Activated CD4-positive, alpha-beta T cell treated with anti-CD3 and anti-CD28 coated beads for 1 hour (primary cell): ENCODE data around the gene PAK1IP1.
A peak's percentile ranks its signal among the peaks of the same experiment; 100 is the strongest.
"Not testable (repeated sequence)": the region's sequence is repeated elsewhere in the genome, so short reads cannot be mapped to it uniquely, and the experiment has no call there.

ENCODE experiments used
- DNase-seq: peaks from one replicate; pipeline ENCODE4 v3.0.0-alpha.2; 2020

Gene PAK1IP1

DNA sequence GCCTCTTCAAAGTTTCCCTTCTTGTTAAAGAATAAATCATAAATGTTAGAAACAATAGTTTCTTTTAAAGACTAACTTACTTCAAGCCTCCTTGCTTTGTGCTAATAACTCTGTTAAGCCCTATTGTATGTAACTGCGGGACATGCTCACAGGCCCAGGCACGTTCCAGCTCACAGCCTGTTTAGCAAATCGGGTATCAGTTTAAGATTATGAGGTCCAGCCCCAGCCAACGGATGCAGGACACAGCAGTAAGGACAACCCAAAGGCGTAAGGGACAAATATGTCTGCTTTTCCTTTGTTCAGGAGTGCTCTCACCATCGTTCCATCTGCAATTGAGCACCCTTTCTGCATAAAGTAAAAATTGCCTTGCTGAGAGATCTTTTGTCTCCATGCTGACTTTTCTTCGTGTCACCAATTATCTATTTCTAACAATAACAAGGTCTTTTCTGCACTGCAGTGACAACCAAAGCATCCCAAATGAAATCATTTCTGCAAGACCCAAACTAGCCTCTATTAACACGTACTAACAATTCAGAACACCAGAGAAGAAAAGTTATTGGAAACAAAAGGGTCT is 1.7 kb upstream of the PAK1IP1 start:
- DNase-seq, result no peak

DNA sequence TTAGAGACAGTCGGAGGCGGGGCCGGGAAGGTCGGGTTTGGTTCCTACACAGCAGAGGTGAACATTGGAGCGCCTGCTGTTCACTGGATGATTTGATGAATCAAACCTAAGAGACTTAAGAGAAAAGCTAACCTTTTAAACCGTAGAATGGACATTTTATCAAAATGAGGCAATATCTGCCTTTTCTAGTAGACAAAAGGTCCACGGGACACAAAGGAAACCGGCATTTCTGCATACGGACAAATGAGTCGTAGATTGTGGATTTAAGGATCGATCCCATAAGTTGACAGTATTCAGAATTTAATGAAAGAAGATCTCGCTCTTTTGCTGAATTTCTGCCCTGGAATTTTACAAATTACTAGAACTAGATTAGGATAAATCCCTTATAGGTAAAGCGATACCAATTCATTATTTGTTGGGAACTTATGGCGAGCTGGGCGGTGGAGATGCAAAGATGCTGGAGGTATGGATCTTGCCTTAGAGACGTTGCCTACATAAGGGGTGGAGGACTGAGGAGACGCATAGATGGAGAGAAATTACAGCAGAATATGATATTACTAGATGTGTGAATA is 400 bp downstream of the PAK1IP1 start:
- no peak for DNase-seq

DNA sequence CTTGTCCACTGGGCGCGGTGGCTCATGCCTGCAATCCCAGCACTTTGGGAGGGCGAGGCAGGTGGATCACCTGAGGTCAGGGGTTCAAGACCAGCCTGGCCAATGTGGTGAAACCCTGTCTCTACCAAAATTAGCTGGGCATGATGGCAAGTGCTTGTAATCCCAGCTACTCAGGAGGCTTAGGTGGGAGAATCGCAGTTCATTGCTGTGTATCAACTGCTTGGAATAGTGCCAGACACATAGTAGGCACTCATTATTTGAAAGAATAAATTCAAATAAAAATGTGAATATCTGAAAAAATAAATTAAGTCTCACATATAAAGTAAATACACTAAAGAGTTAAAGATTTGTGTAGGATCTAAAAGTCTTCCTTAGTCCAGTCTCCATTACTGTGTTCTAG is 1.9 kb downstream of the PAK1IP1 start:
- DNase-seq, result no peak

DNA sequence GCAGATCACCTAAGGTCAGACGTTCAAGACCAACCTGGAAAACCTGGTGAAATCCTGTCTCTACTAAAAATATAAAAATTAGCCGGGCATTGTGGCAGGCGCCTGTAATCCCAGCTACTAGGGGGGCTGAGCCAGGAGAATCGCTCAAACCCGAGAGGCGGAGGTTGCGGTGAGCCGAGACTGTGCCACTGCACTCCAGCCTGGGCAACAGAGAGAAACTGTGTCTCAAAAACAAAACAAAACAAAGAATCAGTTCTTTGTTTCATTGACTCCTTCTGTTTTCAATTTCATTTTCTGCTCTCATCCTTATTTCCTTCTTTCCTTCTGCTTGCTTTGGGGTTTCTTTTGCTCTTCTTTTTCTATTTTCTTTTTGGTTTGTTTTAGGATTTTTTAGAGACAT is 19.2 kb downstream of the PAK1IP1 start:
- no peak for DNase-seq

DNA sequence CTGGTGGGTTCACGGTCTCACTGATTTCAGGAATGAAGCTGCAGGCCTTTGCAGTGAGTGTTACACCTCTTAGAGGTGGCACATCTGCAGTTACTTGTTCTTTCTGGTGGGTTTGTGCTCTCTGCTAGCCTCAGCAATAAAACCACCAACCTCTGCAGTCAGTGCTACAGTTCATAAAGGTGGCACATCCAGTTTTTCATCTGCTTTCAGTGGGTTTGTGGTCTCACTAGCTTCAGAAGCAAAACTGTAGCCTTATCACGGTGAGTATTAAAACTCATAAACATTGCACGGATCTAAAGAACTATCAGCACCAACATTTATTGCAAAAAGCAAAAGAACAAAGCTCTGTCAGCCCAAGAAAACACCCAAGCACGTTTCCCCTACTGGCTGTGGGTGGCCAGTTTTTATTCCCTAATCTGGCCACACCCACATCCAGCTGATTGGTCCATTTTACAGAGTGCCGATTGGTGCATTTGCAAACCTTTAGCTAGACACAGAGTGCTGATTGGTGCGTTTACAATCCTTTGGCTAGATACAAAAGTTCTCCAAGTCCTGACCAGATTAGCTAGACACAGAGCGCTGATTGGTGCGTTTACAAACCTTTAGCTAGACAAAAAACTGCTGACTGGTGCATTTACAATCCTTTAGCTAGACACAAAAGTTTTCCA is 24.7 kb downstream of the PAK1IP1 start:
- no peak for DNase-seq

DNA sequence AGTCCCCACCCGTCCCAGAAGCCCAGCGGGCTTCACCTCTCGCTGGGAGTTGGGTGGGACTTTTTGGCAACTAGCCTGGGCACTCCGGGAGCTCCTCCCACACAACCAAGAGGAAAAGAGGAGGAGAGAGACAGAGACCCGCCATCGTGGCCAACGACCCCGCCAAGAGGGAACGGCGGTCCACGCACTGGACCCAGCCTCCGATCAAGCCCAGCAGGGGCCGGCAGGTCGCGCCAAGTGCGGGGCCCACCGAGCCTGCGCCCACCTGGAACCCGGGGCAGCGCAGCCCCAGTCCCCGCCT is 25.1 kb downstream of the PAK1IP1 start:
- no peak for DNase-seq

DNA sequence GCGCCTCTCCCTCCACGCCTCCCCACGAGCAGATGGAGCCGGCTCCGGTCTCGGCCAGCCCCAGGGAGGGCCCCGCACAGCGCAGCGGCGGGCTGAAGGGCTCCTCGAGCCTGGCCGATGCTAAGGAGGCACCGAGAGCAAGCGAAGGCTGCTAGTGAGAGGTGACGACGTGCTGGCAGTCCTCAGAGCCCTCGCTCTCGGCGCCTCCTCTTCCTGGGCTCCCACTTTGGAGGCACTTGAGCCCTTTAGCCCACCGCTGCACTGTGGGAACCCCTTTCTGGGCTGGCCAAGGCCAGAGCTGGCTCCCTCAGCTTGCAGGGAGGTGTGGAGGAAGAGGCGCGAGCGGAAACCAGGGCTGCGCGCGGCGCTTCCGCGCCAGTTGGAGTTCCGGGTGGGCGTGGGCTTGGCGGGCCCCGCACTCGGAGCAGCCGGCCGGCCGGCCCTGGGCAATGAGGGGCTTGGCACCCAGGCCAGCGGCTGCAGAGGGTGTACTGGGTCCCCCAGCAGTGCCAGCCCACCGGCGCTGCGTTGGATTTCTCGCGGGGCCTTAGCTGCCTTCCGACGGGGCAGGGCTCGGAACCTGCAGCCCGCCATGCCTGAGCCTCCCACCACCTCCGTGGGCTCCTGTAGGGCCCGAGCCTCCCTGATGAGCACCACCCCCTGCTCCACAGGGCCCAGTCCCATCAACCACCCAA is 25.6 kb downstream of the PAK1IP1 start:
- peak; percentile 29 for DNase-seq

DNA sequence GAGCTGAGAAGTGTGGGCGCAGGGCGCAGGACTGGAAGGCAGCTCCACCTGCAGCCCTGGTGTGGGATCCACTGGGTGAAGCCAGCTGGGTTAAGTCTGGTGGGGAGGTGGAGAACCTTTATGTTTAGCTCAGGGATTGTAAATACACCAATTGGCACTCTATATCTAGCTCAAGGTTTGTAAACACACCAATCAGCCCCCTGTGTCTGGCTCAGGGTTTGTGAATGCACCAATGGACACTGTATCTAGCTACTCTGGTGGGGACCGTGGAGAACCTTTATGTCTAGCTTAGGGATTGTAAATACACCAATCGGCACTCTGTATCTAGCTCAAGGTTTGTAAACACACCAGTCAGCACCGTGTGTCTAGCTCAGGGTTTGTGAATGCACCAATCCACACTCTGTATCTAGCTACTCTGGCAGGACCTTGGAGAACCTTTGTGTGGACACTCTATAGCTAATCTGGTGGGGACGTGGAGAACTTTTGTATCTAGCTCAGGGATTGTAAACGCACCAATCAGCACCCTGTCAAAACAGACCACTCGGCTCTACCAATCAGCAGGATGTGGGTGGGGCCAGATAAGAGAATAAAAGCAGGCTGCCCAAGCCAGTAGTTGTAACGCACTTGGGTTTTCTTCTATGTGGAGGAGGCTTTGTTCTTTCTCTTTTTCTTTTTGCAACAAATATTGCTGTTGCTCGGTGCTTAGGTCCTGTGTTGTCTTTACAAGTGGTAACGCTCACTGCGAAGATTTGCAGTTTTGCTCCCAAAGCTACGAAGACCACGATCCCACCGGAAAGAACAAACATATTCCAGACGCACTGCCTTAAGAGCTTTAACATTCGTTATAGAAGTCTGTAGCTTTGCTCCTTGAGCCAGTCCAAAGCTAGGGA is 26.4 kb downstream of the PAK1IP1 start:
- DNase-seq, result not testable (repeated sequence)

DNA sequence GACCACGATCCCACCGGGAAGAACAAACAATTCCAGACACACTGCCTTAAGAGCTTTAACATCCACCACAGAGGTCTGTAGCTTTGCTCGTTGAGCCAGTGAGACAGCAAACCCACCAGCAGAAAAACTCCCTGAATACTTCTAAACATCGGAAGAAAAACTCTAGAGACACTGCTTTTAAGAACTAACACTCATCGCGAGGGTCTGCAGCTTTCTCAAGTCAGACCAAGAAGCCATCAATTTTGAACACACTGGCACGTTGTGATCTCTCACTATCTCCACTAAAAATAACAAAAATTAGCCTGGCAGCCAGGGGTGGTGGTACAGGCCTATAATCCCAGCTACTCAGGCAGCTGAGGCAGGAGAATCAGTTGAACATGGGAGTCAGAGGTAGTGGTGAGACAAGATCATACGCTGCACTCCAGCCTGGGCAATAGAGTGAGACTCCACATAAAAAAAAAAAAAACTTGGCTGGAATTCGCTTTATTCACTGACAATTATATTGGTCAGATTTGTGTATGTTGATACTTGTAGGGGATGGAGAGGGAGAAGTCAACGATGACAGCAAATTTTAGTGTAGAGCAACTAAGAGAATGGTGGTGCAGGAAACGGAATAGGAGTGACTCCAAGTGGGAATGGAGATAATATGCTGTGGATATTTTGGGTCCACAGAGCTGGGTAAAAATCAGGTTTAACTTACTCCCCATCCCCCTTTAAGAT is 27.2 kb downstream of the PAK1IP1 start:
- no peak for DNase-seq

DNA sequence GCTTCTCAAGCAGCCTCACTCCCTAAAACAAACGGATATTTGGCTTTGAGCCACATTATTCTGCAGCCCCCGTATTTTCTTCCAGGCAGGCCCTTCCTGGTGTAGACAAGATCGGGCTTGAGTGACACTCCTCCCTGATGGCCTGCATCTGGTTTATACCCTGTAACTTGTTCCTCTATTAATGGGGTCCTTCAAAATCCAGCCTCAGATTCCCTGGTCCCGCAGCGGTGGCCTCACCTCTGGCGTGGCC is 27.7 kb downstream of the PAK1IP1 start:
- no peak for DNase-seq

DNA sequence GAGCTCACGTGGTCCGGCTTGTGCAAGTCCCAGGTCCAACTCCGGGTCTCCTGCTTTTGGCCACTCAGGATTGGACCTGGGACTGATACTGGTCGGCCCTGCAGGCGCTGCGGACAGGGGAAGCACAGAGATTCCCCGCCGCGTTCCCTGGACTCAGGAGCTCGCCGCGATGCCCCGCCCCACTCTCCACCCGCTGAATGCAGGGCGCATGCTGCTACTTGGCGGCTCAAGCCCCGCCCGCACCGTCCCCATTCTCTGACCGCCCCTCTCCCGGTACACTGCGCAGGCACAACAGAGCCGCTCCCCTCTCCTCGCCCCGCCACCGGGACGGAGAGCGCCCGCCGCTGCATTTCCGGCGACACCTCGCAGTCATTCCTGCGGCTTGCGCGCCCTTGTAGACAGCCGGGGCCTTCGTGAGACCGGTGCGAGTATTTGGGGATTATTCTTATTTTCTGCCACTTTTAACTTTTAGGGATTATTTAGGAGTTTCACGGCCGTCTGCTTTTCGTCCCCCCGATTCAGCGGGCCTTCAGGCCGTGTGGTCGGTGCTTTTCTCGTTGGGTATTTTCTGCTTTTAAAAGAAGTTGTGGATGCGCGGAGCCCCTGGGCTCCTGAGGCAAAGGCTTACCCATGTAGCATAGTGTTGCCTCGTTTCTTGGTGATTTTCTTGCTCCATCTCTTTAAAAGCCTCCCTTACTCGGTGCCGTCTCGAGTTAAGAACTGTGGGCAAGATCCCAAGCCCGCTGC is 28.2 kb downstream of the PAK1IP1 start, which contains the start of gene TMEM14C:
TSS of gene TMEM14C (plus strand) at position 251 of the 747 bp plus-strand sequence. CDS start 1,544 bp downstream, outside the sequence.
- DNase-seq, result peak; percentile 64

DNA sequence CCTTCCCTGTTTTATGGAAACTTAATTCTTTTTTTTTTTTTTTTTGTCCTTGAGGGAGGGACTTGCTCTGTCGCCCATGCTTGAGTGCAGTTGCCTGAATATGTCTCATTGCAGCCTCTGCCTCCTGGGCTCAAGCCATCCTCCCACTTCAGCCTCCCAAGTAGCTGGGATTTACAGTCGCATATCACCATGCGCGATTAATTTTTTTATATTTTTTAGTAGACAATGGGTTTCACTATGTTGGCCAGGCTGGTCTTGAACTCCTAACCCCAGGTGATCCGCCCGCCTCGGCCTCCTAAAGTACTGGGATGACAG is 28.8 kb downstream of the PAK1IP1 start:
- no peak for DNase-seq

DNA sequence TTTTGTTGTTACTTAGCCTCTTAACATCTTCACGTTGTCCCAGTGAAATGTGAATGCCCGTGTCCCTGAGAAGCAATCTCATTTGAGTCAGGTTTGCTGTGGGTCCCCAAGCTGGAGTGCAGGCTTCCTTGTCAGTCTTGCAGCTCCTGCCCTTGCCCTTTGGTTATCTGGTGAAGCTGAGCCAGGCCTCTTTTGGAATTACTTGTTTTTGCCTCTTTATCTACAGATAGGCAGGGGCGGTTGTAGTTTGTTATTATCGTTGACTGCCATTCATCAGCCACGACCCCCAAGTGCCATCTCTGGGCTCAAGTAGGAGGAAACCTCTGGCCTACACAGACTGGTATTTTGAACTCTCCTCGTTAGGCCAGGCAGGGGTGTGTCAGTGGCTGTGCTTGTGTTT is 30.3 kb downstream of the PAK1IP1 start:
- DNase-seq, result no peak

DNA sequence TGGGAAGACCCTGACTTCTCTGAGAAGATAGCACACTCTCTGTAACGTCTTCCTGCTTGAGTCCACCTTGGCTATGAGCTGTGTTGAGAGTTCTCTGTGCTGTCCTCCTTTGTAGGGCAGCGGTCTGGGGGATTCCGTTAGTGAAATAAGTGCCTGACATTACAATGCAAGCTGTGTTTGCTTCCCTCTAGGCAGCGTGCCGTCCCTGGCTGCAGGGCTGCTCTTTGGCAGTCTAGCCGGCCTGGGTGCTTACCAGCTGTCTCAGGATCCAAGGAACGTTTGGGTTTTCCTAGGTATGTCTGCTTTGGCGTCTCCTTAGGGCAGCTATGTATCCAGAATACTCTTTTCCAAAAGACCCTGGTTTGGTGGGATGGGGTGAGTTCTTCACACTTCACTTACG is 30.9 kb downstream of the PAK1IP1 start:
- DNase-seq, result no peak

DNA sequence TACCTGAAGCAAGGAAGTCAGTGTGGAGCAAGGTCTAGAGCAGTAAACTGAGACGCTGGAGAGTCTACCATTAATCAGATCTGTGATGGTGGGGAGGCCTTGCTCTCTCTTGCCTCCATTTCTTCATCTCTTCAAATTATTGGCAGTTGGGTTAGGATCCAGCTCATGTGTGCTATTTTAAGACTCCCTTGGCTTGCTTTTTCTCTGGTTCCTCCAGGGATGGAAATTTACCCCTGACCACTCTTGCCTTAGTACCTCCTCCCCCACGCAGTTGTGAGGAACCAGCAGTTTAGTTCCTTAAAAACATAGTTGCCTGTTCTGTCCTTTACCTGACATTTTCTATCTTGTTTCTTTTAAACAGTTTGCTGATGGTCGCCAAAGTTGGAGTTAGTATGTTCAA is 35.5 kb downstream of the PAK1IP1 start:
- no peak for DNase-seq

DNA sequence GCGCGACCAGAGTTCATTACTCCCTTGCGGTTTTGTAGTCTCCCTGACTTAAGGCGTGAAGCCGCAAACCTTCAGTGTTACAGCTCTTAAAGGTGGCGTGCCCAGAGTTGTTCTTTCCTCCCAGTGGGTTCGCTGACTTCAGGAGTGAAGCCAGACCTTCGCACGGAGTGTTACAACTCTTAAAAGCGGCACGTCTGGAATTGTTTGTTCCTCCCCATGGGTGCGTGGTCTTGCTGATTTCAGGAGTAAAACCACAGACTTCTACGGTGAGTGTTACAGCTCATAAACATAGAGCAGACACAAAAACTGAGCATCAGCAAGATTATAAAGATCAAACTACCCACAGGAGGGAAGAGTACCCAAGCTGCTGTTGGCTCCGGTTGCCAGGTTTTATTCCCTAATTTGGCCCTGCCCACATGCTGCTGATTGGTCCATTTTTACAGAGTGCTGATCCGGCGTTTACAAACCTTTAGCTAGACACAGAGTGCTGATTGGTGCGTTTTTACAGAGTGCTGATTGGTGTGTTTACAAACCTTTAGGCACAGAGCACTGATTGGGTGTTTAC is 38.5 kb downstream of the PAK1IP1 start:
- no peak for DNase-seq

DNA sequence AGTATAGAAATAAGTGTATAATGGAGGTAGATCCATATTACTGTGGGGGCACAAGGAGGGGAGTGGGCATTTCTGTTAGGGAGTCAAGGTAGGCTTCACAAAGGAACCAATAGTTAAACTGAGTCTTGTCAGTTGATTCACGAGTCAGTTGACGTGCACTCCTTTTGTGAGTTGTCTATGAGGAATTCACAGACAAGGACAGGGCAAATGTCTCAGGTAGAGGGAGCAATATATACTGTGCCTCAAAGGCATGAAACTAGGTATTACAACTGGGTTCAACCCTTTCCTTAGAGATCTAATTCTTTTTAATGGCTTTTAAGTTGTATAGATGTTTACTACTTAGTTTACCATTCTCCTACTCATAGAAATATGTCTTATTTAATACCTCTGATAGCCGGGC is 39.1 kb downstream of the PAK1IP1 start:
- DNase-seq, result no peak

DNA sequence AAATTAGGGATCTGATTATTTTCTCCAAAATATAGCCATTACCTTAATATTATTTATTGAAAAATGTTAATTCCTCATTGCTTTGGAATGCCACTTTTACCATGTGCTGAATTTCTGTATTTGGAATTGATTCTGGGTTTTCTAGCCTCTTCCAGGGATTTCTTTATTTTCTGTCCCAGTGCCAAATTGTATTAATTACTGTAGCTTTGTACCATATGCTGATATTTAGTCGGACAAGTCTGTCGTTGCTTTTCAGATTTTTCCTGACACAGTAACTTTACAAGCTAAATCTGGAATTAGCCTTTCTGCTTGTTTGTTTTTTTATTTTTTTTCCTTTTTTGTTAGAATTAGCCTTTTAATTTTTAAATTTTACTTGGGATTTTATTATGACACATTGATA is 42.0 kb downstream of the PAK1IP1 start:
- DNase-seq, result no peak

DNA sequence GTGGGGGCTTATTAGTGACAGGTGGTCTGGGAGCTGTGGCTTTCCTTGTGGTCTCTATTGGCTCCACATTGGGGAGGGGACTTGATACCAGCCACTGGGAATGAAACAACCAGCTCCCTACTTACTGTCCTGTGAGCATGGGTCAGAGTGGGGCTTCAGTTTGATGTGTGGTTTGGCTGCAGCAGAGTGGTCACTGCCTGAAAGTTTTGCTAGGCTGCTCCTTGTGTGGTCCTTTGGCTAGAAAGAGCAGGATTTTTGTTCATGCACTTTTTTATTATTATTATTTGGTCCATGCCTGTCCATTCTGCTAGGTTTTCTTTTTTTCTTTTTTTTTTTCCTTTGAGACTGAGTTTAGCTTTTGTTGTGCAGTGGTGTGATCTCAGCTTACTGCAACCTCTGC is 45.3 kb downstream of the PAK1IP1 start:
- no peak for DNase-seq

DNA sequence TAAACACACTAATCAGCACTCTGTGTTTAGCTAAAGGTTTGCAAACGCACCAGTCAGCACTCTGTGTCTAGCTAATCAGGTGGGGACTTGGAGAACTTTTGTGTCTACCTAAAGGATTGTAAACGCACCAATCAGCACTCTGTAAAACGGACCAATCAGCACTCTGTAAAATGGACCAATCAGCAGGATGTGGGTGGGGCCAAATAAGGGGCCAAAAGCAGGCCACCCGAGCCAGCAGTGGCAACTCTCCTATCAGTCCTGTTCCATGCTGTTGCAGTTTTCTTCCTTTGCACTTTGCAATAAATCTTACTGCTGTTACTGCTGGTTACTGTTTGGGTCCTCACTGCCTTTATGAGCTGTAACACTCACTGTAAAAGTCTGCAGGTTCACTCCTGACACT is 46.9 kb downstream of the PAK1IP1 start:
- not testable (repeated sequence) for DNase-seq

DNA sequence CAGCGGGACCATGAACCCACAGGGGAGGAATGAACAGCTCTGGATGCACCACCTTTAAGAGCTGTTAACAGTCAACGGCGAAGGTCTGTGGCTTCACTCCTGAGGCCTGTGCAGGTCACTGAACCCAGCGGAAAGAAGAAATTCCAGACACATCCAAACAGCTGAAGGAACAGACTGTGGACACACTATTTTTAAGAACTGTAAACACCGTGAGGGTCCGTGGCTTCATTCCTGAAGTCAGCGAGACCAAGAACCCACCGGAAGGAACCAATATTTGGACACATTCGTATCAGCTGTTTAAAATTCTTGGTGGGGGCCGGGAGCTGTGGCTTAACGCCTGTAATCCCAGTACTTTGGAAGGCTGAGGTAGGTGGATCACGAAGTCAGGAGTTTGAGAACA is 47.5 kb downstream of the PAK1IP1 start:
- no peak for DNase-seq

DNA sequence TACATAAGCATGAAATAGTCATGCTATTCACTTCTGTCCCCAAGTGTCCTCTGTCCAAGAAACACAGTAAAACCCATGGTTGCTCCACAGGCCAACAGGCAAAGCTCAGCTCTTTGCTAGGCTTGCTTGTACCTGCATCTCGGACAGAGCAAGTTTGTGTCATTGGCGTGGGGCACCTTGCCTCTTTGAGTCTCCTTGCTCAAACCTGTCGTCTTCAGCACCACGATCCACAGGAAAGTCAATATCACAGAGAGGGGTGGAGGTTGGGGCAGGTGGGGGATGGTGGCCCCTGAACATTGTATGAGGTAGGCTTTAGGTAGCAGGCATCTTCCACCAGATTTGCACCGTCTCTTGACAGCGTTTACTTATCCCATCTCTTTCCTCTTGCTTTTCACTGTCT is 48.7 kb downstream of the PAK1IP1 start:
- no peak for DNase-seq
